Hepatocyte (in vitro differentiated cells): ENCODE results near the gene OSBPL3. TPM values are rescaled to one million over a fixed set of nuclear protein-coding genes. Genes with fewer than 3 reads are reported as not detected.

Source experiments
- DNase-seq: peaks from one replicate; pipeline ENCODE4 v3.0.0-alpha.2; 2016; ENCODE audit warnings: low spot score
- H2AFZ ChIP-seq: fragments of 200-600 bp; sonication (generic); 2 replicates; pipeline ENCODE4 v1.6.0; 2016; ENCODE audit warnings: antibody characterized with exemption, mild to moderate bottlenecking
- H3K27ac ChIP-seq: fragments of 200-600 bp; sonication (generic); 2 replicates; pipeline ENCODE4 v1.5.1; 2016; ENCODE audit warnings: mild to moderate bottlenecking
- H3K27me3 ChIP-seq: fragments of 200-600 bp; sonication (generic); 2 replicates; pipeline ENCODE4 v1.6.1; 2016
- H3K36me3 ChIP-seq: fragments of 200-600 bp; sonication (generic); replicated peaks from 2 replicates; pipeline ENCODE4 v1.5.1; 2016; ENCODE audit warnings: low read depth; ENCODE audit not compliant: insufficient read depth
- H3K4me1 ChIP-seq: fragments of 200-600 bp; sonication (generic); 2 replicates; pipeline ENCODE4 v1.5.1; 2016; ENCODE audit warnings: mild to moderate bottlenecking, moderate library complexity; ENCODE audit not compliant: insufficient read depth
- H3K4me2 ChIP-seq: fragments of 200-600 bp; sonication (generic); 2 replicates; pipeline ENCODE4 v1.6.0; 2016
- H3K4me3 ChIP-seq: fragments of 200-600 bp; sonication (generic); 2 replicates; pipeline ENCODE4 v1.5.1; 2016; ENCODE audit warnings: mild to moderate bottlenecking
- H3K79me2 ChIP-seq: fragments of 200-600 bp; sonication (generic); 2 replicates; pipeline ENCODE4 v1.6.0; 2017; ENCODE audit warnings: mild to moderate bottlenecking
- H3K9me2 ChIP-seq: fragments of 200-600 bp; sonication (generic); replicated peaks from 2 replicates; pipeline ENCODE4 v1.6.0; 2017; ENCODE audit warnings: mild to moderate bottlenecking; ENCODE audit not compliant: insufficient read depth
- H3K9me3 ChIP-seq: fragments of 200-600 bp; sonication (generic); 2 replicates; pipeline ENCODE4 v1.5.1; 2016; ENCODE audit warnings: low read depth, mild to moderate bottlenecking
- H4K20me1 ChIP-seq: fragments of 200-600 bp; sonication (generic); 2 replicates; pipeline ENCODE4 v1.6.0; 2016; ENCODE audit warnings: mild to moderate bottlenecking; ENCODE audit not compliant: insufficient read depth, poor library complexity, severe bottlenecking
- EZH2 ChIP-seq: fragments of 200-600 bp; sonication (generic); IDR thresholded peaks from 2 replicates; pipeline ENCODE4 v1.6.1; 2016; ENCODE audit warnings: antibody characterized with exemption, mild to moderate bottlenecking, borderline replicate concordance
- EZH2phosphoT487 ChIP-seq: fragments of 200-600 bp; sonication (generic); IDR thresholded peaks from one replicate; pipeline ENCODE4 v1.6.1; 2018; ENCODE audit warnings: antibody characterized with exemption, mild to moderate bottlenecking, low read depth, moderate library complexity; ENCODE audit not compliant: unreplicated experiment, severe bottlenecking
- WGBS: methylation state at CpG from one replicate; pipeline ENCODE4 v1.1.6; 2016; ENCODE audit warnings: low lambda C conversion rate; ENCODE audit errors: missing lambda C conversion rate; 5-methylcytosine and 5-hydroxymethylcytosine counted together
- polyA plus RNA-seq: library from polyadenylated mRNA; unstranded; fragments of >200 nt; fragmentation: Nextera tagmentation; extraction: Ambion mirVana; gene quantifications from 2 replicates; pipeline ENCODE4 v1.2.1, GENCODE V29; 2016
- total RNA-seq: library from RNA; depleted of rRNA; stranded (reverse); fragments of >200 nt; gene quantifications from 2 replicates; pipeline ENCODE4 v1.2.3, GENCODE V29; 2014
- TF ChIP-seq, protein P1 (sequence below): fragments of 200-600 bp; sonication (generic); IDR thresholded peaks from 2 replicates; pipeline ENCODE4 v1.5.1; 2016; ENCODE audit warnings: antibody characterized with exemption, mild to moderate bottlenecking; ENCODE audit not compliant: poor library complexity

OSBPL3 gene
- total and polyA plus RNA-seq, 2 experiments from 2014 or later, result 11.4 to 18.0 TPM

DNA sequence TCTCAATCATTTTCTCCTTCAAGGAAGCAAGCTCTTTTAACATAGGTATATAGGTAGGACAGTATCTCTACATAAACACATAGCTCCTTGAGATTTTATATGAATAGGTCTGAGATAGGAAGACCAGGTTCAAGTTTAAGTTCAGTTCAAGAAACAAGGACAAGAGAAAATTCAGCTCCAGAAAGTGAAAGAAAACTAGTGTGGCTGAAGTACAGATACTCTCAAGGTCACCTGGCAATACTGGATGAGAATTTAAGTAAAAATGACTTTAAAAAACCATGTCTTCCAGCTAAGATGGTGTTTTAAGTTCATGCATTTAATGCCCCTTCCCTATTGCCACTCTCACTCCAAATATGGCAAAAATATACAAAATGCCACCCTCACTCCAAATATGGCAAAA, 91.3 kb downstream of the OSBPL3 start:
- Histone ChIP-seq H3K9me2 (no peaks in the 10 kb centered on the region), H3K4me3 (no peak overlapping the region), H3K27ac (no peak overlapping the region), H2AFZ (no peak overlapping the region), H3K9me3 (no peaks in the 10 kb centered on the region), H3K36me3 (no peaks in the 10 kb centered on the region), H3K27me3 (no peaks in the 10 kb centered on the region), H3K79me2 (peaks cover 3% of the 10 kb centered on the region), H4K20me1 (no peaks in the 10 kb centered on the region), H3K4me2 (no peak overlapping the region), H3K4me1 (peaks cover 5% of the 10 kb centered on the region)
- TF ChIP-seq EZH2, result no peak
- no peak for TF ChIP-seq EZH2phosphoT487
- TF ChIP-seq, protein P1, sequence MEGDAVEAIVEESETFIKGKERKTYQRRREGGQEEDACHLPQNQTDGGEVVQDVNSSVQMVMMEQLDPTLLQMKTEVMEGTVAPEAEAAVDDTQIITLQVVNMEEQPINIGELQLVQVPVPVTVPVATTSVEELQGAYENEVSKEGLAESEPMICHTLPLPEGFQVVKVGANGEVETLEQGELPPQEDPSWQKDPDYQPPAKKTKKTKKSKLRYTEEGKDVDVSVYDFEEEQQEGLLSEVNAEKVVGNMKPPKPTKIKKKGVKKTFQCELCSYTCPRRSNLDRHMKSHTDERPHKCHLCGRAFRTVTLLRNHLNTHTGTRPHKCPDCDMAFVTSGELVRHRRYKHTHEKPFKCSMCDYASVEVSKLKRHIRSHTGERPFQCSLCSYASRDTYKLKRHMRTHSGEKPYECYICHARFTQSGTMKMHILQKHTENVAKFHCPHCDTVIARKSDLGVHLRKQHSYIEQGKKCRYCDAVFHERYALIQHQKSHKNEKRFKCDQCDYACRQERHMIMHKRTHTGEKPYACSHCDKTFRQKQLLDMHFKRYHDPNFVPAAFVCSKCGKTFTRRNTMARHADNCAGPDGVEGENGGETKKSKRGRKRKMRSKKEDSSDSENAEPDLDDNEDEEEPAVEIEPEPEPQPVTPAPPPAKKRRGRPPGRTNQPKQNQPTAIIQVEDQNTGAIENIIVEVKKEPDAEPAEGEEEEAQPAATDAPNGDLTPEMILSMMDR, result no peak
- DNase-seq, result no peak

DNA sequence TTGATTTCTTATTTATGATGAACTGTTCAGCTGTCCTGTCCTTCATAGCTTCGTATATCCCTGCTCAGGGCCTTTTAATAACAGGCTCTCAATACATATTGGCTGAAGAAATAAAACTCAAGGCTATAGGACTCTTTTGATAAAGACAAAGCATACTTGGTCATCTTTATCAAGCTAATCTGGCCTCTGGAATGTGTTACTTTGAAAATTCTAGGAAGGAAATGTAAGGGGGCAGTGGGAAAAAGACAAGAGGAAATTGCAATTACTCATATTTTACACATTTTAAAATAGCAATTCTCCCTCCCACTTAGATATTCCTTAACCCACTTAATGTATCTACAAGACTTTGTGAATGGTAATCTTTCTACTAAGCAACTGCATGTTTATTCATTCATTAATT, 94.3 kb downstream of the OSBPL3 start:
- Histone ChIP-seq H3K9me3 (no peaks in the 10 kb centered on the region), H3K4me2 (no peak overlapping the region), H3K4me1 (peaks cover 10% of the 10 kb centered on the region), H3K36me3 (no peaks in the 10 kb centered on the region), H3K9me2 (no peaks in the 10 kb centered on the region), H3K27me3 (no peaks in the 10 kb centered on the region), H2AFZ (no peak overlapping the region), H3K4me3 (no peak overlapping the region), H3K27ac (no peak overlapping the region), H3K79me2 (no peaks in the 10 kb centered on the region), H4K20me1 (no peaks in the 10 kb centered on the region)
- WGBS, result 93% methylated on average over 1 of the region's 1 CpG
- TF ChIP-seq, protein P1, result no peak
- no peak for TF ChIP-seq EZH2
- no peak for TF ChIP-seq EZH2phosphoT487
- DNase-seq, result no peak

DNA sequence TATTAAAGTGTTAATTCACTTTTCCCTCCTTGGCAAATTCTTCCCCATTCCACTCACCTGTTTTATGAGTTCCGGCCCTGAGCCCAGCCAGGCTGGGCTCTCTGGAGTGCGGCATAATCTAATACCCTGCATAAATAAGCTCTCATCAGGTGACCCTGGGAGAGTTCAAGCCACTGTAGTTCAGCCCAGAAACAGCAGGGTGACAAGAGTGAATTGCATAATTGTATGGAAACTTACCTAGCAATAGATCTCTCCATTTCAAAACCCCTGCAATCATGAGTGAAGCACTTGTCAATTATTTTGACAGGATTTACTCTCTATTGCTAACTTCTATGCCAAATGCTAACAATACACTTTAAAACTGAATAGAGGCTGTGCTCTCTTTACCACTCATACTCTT, 94.7 kb downstream of the OSBPL3 start:
- TF ChIP-seq EZH2 (no peak), EZH2phosphoT487 (no peak)
- TF ChIP-seq, protein P1, result no peak
- H4K20me1 ChIP-seq, result no peaks in the 10 kb centered on the region
- no peaks in the 10 kb centered on the region for H3K27me3 ChIP-seq
- no peak overlapping the region for H2AFZ ChIP-seq
- 73% methylated on average over 2 of the region's 2 CpGs for WGBS
- H3K36me3 ChIP-seq, result no peaks in the 10 kb centered on the region
- H3K79me2 ChIP-seq, result no peaks in the 10 kb centered on the region
- no peak overlapping the region for H3K4me3 ChIP-seq
- H3K4me1 ChIP-seq, result peaks cover 10% of the 10 kb centered on the region
- no peak overlapping the region for H3K4me2 ChIP-seq
- H3K9me3 ChIP-seq, result no peaks in the 10 kb centered on the region
- no peak overlapping the region for H3K27ac ChIP-seq
- H3K9me2 ChIP-seq, result no peaks in the 10 kb centered on the region
- no peak for DNase-seq

DNA sequence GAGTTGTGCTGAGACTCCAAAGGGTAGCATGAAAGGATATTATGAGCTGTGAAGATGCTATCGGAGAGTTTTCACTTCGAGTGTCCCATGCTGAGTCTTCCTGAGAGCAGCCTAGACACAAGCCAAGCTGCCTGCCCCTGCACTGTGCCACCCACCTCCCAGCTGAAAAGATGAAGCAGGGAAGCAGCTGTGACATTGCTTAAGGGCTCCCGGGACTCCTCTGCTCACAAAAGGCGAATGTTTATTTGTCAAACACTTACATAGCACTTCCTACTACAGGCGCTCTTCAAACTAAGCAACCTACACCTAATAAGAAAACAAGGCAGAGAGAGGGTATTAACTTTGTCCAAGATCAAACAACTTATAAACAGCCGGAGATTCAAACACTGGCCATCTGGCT, 95.6 kb downstream of the OSBPL3 start:
- Histone ChIP-seq H4K20me1 (no peaks in the 10 kb centered on the region), H3K4me3 (no peak overlapping the region), H3K27ac (no peak overlapping the region), H3K4me2 (no peak overlapping the region), H3K9me2 (no peaks in the 10 kb centered on the region), H3K36me3 (no peaks in the 10 kb centered on the region), H3K9me3 (no peaks in the 10 kb centered on the region), H3K4me1 (peaks cover 10% of the 10 kb centered on the region), H3K27me3 (no peaks in the 10 kb centered on the region), H3K79me2 (no peaks in the 10 kb centered on the region), H2AFZ (no peak overlapping the region)
- no peak for TF ChIP-seq EZH2phosphoT487
- TF ChIP-seq, protein P1, result no peak
- TF ChIP-seq EZH2, result no peak
- 58% methylated on average over 6 of the region's 6 CpGs for WGBS
- DNase-seq, result no peak
